Measurements from ENCODE around the gene PRR29. TPM values are rescaled to one million over a fixed set of nuclear protein-coding genes. Genes with fewer than 3 reads are reported as not detected.

The PRR29 gene
- total and polyA plus RNA-seq, 2 donors (not counting 3 experiments of a cell fraction or from before 2014, with no cell fraction given), result 0.39 to 1.2 TPM

DNA sequence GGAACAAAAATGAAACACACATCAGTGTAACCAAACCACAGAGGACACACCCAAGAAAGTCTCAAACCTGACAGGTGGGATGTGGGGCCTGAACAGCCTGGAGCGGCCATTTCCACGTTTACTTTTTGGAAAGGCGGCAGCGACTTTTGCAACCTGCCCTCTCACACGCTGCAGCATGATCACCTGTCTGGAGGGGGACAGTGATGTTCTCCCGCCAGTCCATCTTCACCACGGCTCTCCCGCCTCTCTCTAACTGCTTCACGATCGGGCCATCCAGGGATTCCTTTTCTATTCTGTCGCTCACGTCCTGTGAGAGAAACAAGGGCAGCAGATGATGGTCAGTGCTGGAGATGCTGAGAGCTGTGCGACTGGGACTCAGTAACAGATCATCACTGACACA lies 47.0 kb downstream of the PRR29 start:
- Histone ChIP-seq H2AFZ (ENCODE audit: low read depth, low read length) (no peak overlapping the region), H3K27ac (ENCODE audit: insufficient read depth, low read depth, low read length) (no peak overlapping the region), H3K4me1 (ENCODE audit: control insufficient read depth, extremely low read depth, insufficient read depth, low read length) (no peaks in the 10 kb centered on the region), H3K36me3 (ENCODE audit: control insufficient read depth in 2 of 2, extremely low read depth in 1 of 2, insufficient read depth in 2 of 2, low read length in 2 of 2) (peaks cover 5 to 42% of the 10 kb centered on the region in 2 experiments), H3K9ac (replicated peaks; ENCODE audit: extremely low read depth, insufficient read depth, low read length) (no peak overlapping the region), H3K4me3 (replicated peaks in 1 of 3; ENCODE audit: insufficient read depth in 1 of 3, low read depth in 1 of 3, low read length in 3 of 3) (no peak overlapping the region), H3K27me3 (ENCODE audit: control insufficient read depth in 2 of 2, insufficient read depth in 2 of 2, low read length in 2 of 2) (no peaks in the 10 kb centered on the region), H4K20me1 (replicated peaks; ENCODE audit: control insufficient read depth, extremely low read depth, insufficient read depth, low read length) (no peaks in the 10 kb centered on the region), H3K9me3 (replicated peaks; ENCODE audit: control insufficient read depth, insufficient read depth, low read length) (no peaks in the 10 kb centered on the region), H3K4me2 (ENCODE audit: insufficient read depth, low read length) (no peak overlapping the region), H3K9me1 (replicated peaks; ENCODE audit: control insufficient read depth, extremely low read depth, insufficient read depth, low read length) (no peaks in the 10 kb centered on the region), H3K79me2 (ENCODE audit: control insufficient read depth, insufficient read depth, low read length) (no peaks in the 10 kb centered on the region)
- intact Hi-C loops (cut with micrococcal nuclease), result no loop called here
- ChIA-PET CTCF (interaction anchor here (1.4 to 1.9 kb wide), 2 partner anchors 20 to 88 kb away, joined by 4 to 10 read pairs; no protein-coding TSS in a partner anchor), POLR2A (no interaction called here)
- dilution Hi-C loops (cut with MboI; ENCODE audit: extremely low pct_ligation_motif_present, low sequenced_read_pairs), result loop anchor here (25.0 kb wide), 1 partner anchor 92 kb away; the partner anchor contains the start of gene ERN1
- TF ChIP-seq MYC (IDR thresholded peaks at IDR 0.05; ENCODE audit: low read depth, low read length) (no peak), POLR2AphosphoS5 (IDR thresholded peaks at IDR 0.05; ENCODE audit: insufficient read depth, low read depth, low read length) (no peak), POLR2A (IDR thresholded peaks at IDR 0.05; ENCODE audit: low read depth, low read length) (no peak), GATA2 (IDR thresholded peaks at IDR 0.05; ENCODE audit: insufficient read depth, insufficient read length, low read depth, low read length) (no peak)
- FAIRE-seq, result no peak
- no TSS peak for BruUV-seq (replicated peaks)
- no peak for DNase-seq (ENCODE audit: low read depth, low spot score)

GRCh38 chr17:64048805-64049204 lies 50.7 kb downstream of the PRR29 start:
- BruUV-seq (replicated peaks), result no TSS peak
- no peak for FAIRE-seq

More at GRCh38 chr17:64048805-64049204, 50.7 kb downstream of the PRR29 start:
- H3K9ac ChIP-seq (replicated peaks; ENCODE audit: extremely low read depth, insufficient read depth, low read length), result no peak overlapping the region
- no peaks in the 10 kb centered on the region for H3K79me2 ChIP-seq (ENCODE audit: control insufficient read depth, insufficient read depth, low read length)
- H3K9me1 ChIP-seq (replicated peaks; ENCODE audit: control insufficient read depth, extremely low read depth, insufficient read depth, low read length), result no peaks in the 10 kb centered on the region
- H3K4me2 ChIP-seq (ENCODE audit: insufficient read depth, low read length), result no peak overlapping the region
- no peak for DNase-seq (ENCODE audit: low read depth, low spot score)
- dilution Hi-C loops (cut with MboI; ENCODE audit: extremely low pct_ligation_motif_present, low sequenced_read_pairs), result loop anchor here (25.0 kb wide), 1 partner anchor 88 kb away; the partner anchor contains the start of gene ERN1
- TF ChIP-seq CTCF (IDR thresholded peaks at IDR 0.05; ENCODE audit: extremely low read depth in 1 of 2, insufficient read depth in 1 of 2, low read depth in 1 of 2, low read length in 2 of 2) (no peak), MYC (IDR thresholded peaks at IDR 0.05; ENCODE audit: low read depth, low read length) (no peak), POLR2A (IDR thresholded peaks at IDR 0.05; ENCODE audit: low read depth, low read length) (no peak), FOS (IDR thresholded peaks at IDR 0.05; ENCODE audit: borderline replicate concordance, insufficient read depth, low read length) (no peak), GATA2 (IDR thresholded peaks at IDR 0.05; ENCODE audit: insufficient read depth, insufficient read length, low read depth, low read length) (no peak), EZH2 (IDR thresholded peaks at IDR 0.05; ENCODE audit: borderline replicate concordance, low read depth, low read length, severe bottlenecking) (no peak), POLR2AphosphoS5 (IDR thresholded peaks at IDR 0.05; ENCODE audit: insufficient read depth, low read depth, low read length) (no peak)
- H3K9me3 ChIP-seq (replicated peaks; ENCODE audit: control insufficient read depth, insufficient read depth, low read length), result no peaks in the 10 kb centered on the region
- no peaks in the 10 kb centered on the region for H3K27me3 ChIP-seq (ENCODE audit: control insufficient read depth in 2 of 2, insufficient read depth in 2 of 2, low read length in 2 of 2)
- peaks cover 5 to 44% of the 10 kb centered on the region in 2 experiments for H3K36me3 ChIP-seq (ENCODE audit: control insufficient read depth in 2 of 2, extremely low read depth in 1 of 2, insufficient read depth in 2 of 2, low read length in 2 of 2)
- H3K4me1 ChIP-seq (ENCODE audit: control insufficient read depth, extremely low read depth, insufficient read depth, low read length), result no peaks in the 10 kb centered on the region
- intact Hi-C loops (cut with micrococcal nuclease), result no loop called here
- H4K20me1 ChIP-seq (replicated peaks; ENCODE audit: control insufficient read depth, extremely low read depth, insufficient read depth, low read length), result no peaks in the 10 kb centered on the region
- H3K4me3 ChIP-seq (replicated peaks in 1 of 3; ENCODE audit: insufficient read depth in 1 of 3, low read depth in 1 of 3, low read length in 3 of 3), result no peak overlapping the region
- ChIA-PET CTCF (interaction anchor here (1.4 to 2.9 kb wide), 5 partner anchors 20 to 102 kb away, joined by 5 to 19 read pairs (median 9); no protein-coding TSS in a partner anchor), POLR2A (no interaction called here)
- no peak overlapping the region for H3K27ac ChIP-seq (ENCODE audit: insufficient read depth, low read depth, low read length)
- no peak overlapping the region for H2AFZ ChIP-seq (ENCODE audit: low read depth, low read length)
